NCI-H2196 (cell line): ENCODE results near the gene GRM4.

ENCODE experiments used
- DNase-seq: peaks from one replicate; lab custom pipeline; 2025; ENCODE audit not compliant: unreplicated experiment; lab: John Stamatoyannopoulos, UW

Gene GRM4

GRCh38 chr6:34143196-34143883 is 2.5 kb downstream of the GRM4 start:
- no peak for DNase-seq

- DNase-seq = no peak
Observed at GRCh38 chr6:34142061-34142998, 3.6 kb downstream of the GRM4 start.

GRCh38 chr6:34140075-34140474 is 5.8 kb downstream of the GRM4 start:
- DNase-seq = no peak

- no peak for DNase-seq
Observed at GRCh38 chr6:34138914-34139510, 6.9 kb downstream of the GRM4 start.

- no peak for DNase-seq
Observed at GRCh38 chr6:34138191-34138590, 7.7 kb downstream of the GRM4 start.

GRCh38 chr6:34135541-34135940 is 10.3 kb downstream of the GRM4 start:
- no peak for DNase-seq

GRCh38 chr6:34132486-34133185 is 13.3 kb downstream of the GRM4 start:
- no peak for DNase-seq

- no peak for DNase-seq
Observed at GRCh38 chr6:34131326-34132290, 14.3 kb downstream of the GRM4 start.

- DNase-seq = no peak
Observed at GRCh38 chr6:34130862-34131261, 15.0 kb downstream of the GRM4 start.

- DNase-seq = no peak
Observed at GRCh38 chr6:34129753-34130152, 16.1 kb downstream of the GRM4 start.

- DNase-seq = no peak
Observed at GRCh38 chr6:34128045-34128444, 17.8 kb downstream of the GRM4 start.

GRCh38 chr6:34126419-34126818 is 19.5 kb downstream of the GRM4 start:
- no peak for DNase-seq

GRCh38 chr6:34125939-34126338 is 19.9 kb downstream of the GRM4 start:
- no peak for DNase-seq

GRCh38 chr6:34120953-34121675 is 24.8 kb downstream of the GRM4 start:
- no peak for DNase-seq

- no peak for DNase-seq
Observed at GRCh38 chr6:34115915-34116314, 30.0 kb downstream of the GRM4 start.

- no peak for DNase-seq
Observed at GRCh38 chr6:34115403-34115795, 30.5 kb downstream of the GRM4 start.

- DNase-seq = no peak
Observed at GRCh38 chr6:34114695-34115402, 31.0 kb downstream of the GRM4 start.

GRCh38 chr6:34113532-34113931 is 32.4 kb downstream of the GRM4 start:
- DNase-seq = no peak

- DNase-seq = no peak
Observed at GRCh38 chr6:34112126-34112525, 33.8 kb downstream of the GRM4 start.
